HepG2 (cell line): Measurements from ENCODE around the gene FUCA2. TPM values are rescaled to one million over a fixed set of nuclear protein-coding genes. Genes with fewer than 3 reads are reported as not detected.

Experiments used
- ATAC-seq: fragments of 200-7000 bp; cut with Tn5 transposase; 3 replicates; pipeline ENCODE4 v1.9.1; 2020; ENCODE audit warnings: mild to moderate bottlenecking, moderate library complexity
- BruUV-seq: library from RNA; stranded (reverse); fragments of 400-500 nt; replicated peaks from 2 replicates; lab custom pipeline; 2021; lab: Mats Ljungman, UMichigan
- CTCF ChIA-PET: fragments of 300-600 bp; formaldehyde crosslinking; extraction: SDS; loops from one replicate; lab custom pipeline; 2021; ENCODE audit warnings: low total read pairs, inconsistent platforms, low intra/inter-chr PET ratio; lab: Yijun Ruan, JAX
- POLR2A ChIA-PET: fragments of 350-600 bp; sonication (Branson Sonifier 250); formaldehyde crosslinking; loops from one replicate; lab custom pipeline; 2020; ENCODE audit warnings: antibody characterized with exemption, inconsistent platforms; lab: Yijun Ruan, JAX
- DNase-seq: peaks from one replicate; pipeline ENCODE4 v3.0.0-alpha.2; 2015; ENCODE audit warnings: low spot score
- FAIRE-seq: peaks from 3 replicates; lab custom pipeline; 2011; peaks lifted over from hg19 to GRCh38; lab: Jason Lieb, UNC
- H2AFZ ChIP-seq: one replicate; pipeline ENCODE4 v1.6.1; 2011; ENCODE audit warnings: low read length, inconsistent platforms
- H3K27ac ChIP-seq: fragments of 300-600 bp; 3 replicates; pipeline ENCODE4 v1.8.0; 2011; ENCODE audit warnings: mixed run types, mild to moderate bottlenecking, mixed read lengths, low read length, inconsistent platforms; ENCODE audit not compliant: insufficient read depth; ENCODE audit errors: extremely low read length
- H3K27me3 ChIP-seq, 2 experiments: fragments of 200-600 bp in 1 of 2; 2 replicates in 1 of 2; 3 replicates in 1 of 2; pipeline versions ENCODE4 v1.6.0 to v1.8.0; 2011; ENCODE audit warnings: low read length in 2 of 2, mild to moderate bottlenecking in 2 of 2, moderate library complexity in 2 of 2, inconsistent platforms in 1 of 2; ENCODE audit not compliant: insufficient read depth in 2 of 2, control insufficient read depth in 1 of 2
- H3K36me3 ChIP-seq, 2 experiments: fragments of 200-600 bp in 1 of 2; replicated peaks in 1 of 2; 2 replicates in 1 of 2; 3 replicates in 1 of 2; pipeline versions ENCODE4 v1.5.1 to v1.8.0; 2011; ENCODE audit warnings: low read length in 2 of 2, inconsistent platforms in 1 of 2; ENCODE audit not compliant: insufficient read depth in 2 of 2, control insufficient read depth in 1 of 2
- H3K4me1 ChIP-seq: 2 replicates; pipeline ENCODE4 v1.5.1; 2012; ENCODE audit warnings: low read length, inconsistent platforms; ENCODE audit not compliant: insufficient read depth
- H3K4me2 ChIP-seq: 2 replicates; pipeline ENCODE4 v1.6.0; 2011; ENCODE audit warnings: low read depth, low read length, inconsistent platforms
- H3K4me3 ChIP-seq, 3 experiments: fragments of 200-600 bp in 1 of 3; sonication (generic), shearing (Covaris generic) in 1 of 3; replicated peaks in 1 of 3; 2 replicates each; pipeline ENCODE4 v1.5.1; 2011 to 2016; ENCODE audit warnings: low read length in 3 of 3, inconsistent platforms in 2 of 3, low read depth in 2 of 3, mild to moderate bottlenecking in 2 of 3, control low read depth in 1 of 3, mixed read lengths in 1 of 3; ENCODE audit not compliant: insufficient read depth in 1 of 3
- H3K79me2 ChIP-seq: one replicate; pipeline ENCODE4 v1.6.1; 2011; ENCODE audit warnings: low read length, inconsistent platforms; ENCODE audit not compliant: insufficient read depth
- H3K9ac ChIP-seq: 2 replicates; pipeline ENCODE4 v1.6.0; 2011; ENCODE audit warnings: mild to moderate bottlenecking, low read depth, low read length, inconsistent platforms; ENCODE audit not compliant: insufficient read depth
- H3K9me3 ChIP-seq: 2 replicates; pipeline ENCODE4 v1.5.1; 2012; ENCODE audit warnings: mild to moderate bottlenecking, low read length
- H4K20me1 ChIP-seq: 2 replicates; pipeline ENCODE4 v1.6.0; 2011; ENCODE audit warnings: inconsistent platforms, mild to moderate bottlenecking, low read length, moderate library complexity; ENCODE audit not compliant: insufficient read depth
- ARID5B ChIP-seq: IDR thresholded peaks from 2 replicates; pipeline ENCODE4 v1.4.0; 2020; ENCODE audit warnings: mild to moderate bottlenecking, missing genetic modification reagents
- BRD4 ChIP-seq: sonication (generic); formaldehyde crosslinking; IDR thresholded peaks from 2 replicates; pipeline ENCODE4 v1.4.0; 2020; ENCODE audit warnings: missing genetic modification reagents
- HNF4G ChIP-seq, 2 experiments: sonication (generic) in 1 of 2; formaldehyde crosslinking in 1 of 2; IDR thresholded peaks; 2 replicates each; pipeline versions ENCODE4 v1.4.0 to v1.6.1; 2011 to 2020; ENCODE audit warnings: borderline replicate concordance in 2 of 2, low read depth in 2 of 2, mild to moderate bottlenecking in 2 of 2, low read length in 1 of 2, missing genetic modification reagents in 1 of 2, moderate library complexity in 1 of 2
- IRF2 ChIP-seq: IDR thresholded peaks from 2 replicates; pipeline ENCODE4 v1.6.1; 2018; ENCODE audit warnings: missing genetic modification reagents, missing compliant biosample characterization
- KLF12 ChIP-seq: sonication (generic); formaldehyde crosslinking; IDR thresholded peaks from 2 replicates; pipeline ENCODE4 v1.4.0; 2020; ENCODE audit warnings: missing genetic modification reagents, borderline replicate concordance
- KLF9 ChIP-seq: IDR thresholded peaks from 2 replicates; pipeline ENCODE4 v1.6.1; 2016; ENCODE audit warnings: low read depth
- MIER2 ChIP-seq: IDR thresholded peaks from 2 replicates; pipeline ENCODE4 v1.6.1; 2016; ENCODE audit warnings: missing biosample characterization, missing genetic modification reagents
- MXD4 ChIP-seq: IDR thresholded peaks from 2 replicates; pipeline ENCODE4 v1.6.1; 2016; ENCODE audit warnings: mild to moderate bottlenecking, missing biosample characterization, missing genetic modification reagents
- NAIF1 ChIP-seq: sonication (generic); formaldehyde crosslinking; IDR thresholded peaks from 2 replicates; pipeline ENCODE4 v1.5.0; 2020; ENCODE audit warnings: mild to moderate bottlenecking, missing genetic modification reagents, borderline replicate concordance
- RARA ChIP-seq: IDR thresholded peaks from 2 replicates; pipeline ENCODE4 v1.6.1; 2016; ENCODE audit warnings: missing genetic modification reagents, missing compliant biosample characterization
- STAT6 ChIP-seq: sonication (generic); formaldehyde crosslinking; IDR thresholded peaks from 2 replicates; pipeline ENCODE4 v1.4.0; 2020; ENCODE audit warnings: missing genetic modification reagents, mild to moderate bottlenecking, borderline replicate concordance
- TBL1XR1 ChIP-seq: fragments of 150-350 bp; IDR thresholded peaks from 2 replicates; pipeline ENCODE4 v1.6.1; 2014; ENCODE audit warnings: borderline replicate concordance, low read length; ENCODE audit not compliant: partially characterized antibody
- ZNF20 ChIP-seq: sonication (generic); formaldehyde crosslinking; IDR thresholded peaks from 2 replicates; pipeline ENCODE4 v1.4.0; 2020; ENCODE audit warnings: mild to moderate bottlenecking, moderate library complexity, missing genetic modification reagents
- ZNF574 ChIP-seq: sonication (generic); formaldehyde crosslinking; IDR thresholded peaks from 2 replicates; pipeline ENCODE4 v1.4.0; 2020; ENCODE audit warnings: missing genetic modification reagents
- ZNF674 ChIP-seq: sonication (generic); formaldehyde crosslinking; IDR thresholded peaks from 2 replicates; pipeline ENCODE4 v1.5.0; 2020; ENCODE audit warnings: low read depth, mild to moderate bottlenecking, missing genetic modification reagents
- ZNF775 ChIP-seq: sonication (generic); formaldehyde crosslinking; IDR thresholded peaks from 2 replicates; pipeline ENCODE4 v1.4.0; 2020; ENCODE audit warnings: missing genetic modification reagents, mild to moderate bottlenecking, moderate library complexity, borderline replicate concordance
- WGBS: methylation state at CpG from one replicate; pipeline ENCODE4 v1.1.6; 2017; ENCODE audit warnings: low lambda C conversion rate; 5-methylcytosine and 5-hydroxymethylcytosine counted together
- in situ Hi-C: cut with HindIII; loops from 2 replicates; pipeline ENCODE4 v1.10.0; 2017; ENCODE audit warnings: low pct_unique_long_range_greater_than_20kb; ENCODE audit not compliant: extremely low pct_ligation_motif_present
- intact Hi-C: fragments of 100-400 bp; cut with micrococcal nuclease; formaldehyde crosslinking; loops from one replicate; pipeline ENCODE4 v1.10.0; 2022; ENCODE audit not compliant: unreplicated experiment
- polyA plus RNA-seq, 8 experiments: library from polyadenylated mRNA; depleted of rRNA in 3 of 8; stranded (reverse) in 7 of 8; unstranded in 1 of 8; fragments of >200 nt; fragmentation: Illumina TruSeq in 4 of 8; extraction: Trizol in 4 of 8; gene quantifications; 2 replicates each; pipeline versions ENCODE4 v1.2.1 to v1.2.3, GENCODE V29; 2011 to 2016; ENCODE audit warnings: low read depth in 4 of 8, missing spikeins in 1 of 8, mixed read lengths in 1 of 8; ENCODE audit not compliant: insufficient read depth in 1 of 8
- total RNA-seq, 5 experiments: library from RNA; depleted of rRNA; stranded (reverse); fragments of >200 nt; fragmentation: Illumina TruSeq; extraction: Trizol; gene quantifications; 2 replicates each; pipeline ENCODE4 v1.2.3, GENCODE V29; 2016; ENCODE audit warnings: low read depth in 1 of 5

The FUCA2 gene
- total and polyA plus RNA-seq, 2 of the 13 experiments (the other 11 are each of a cell fraction or from before 2014, with no cell fraction given) = 87.4 to 144 TPM

GRCh38 chr6:143482593-143482992 is 28.9 kb downstream of the FUCA2 start:
- H3K4me2 ChIP-seq = no peak overlapping the region
- ATAC-seq = no peak
- POLR2A ChIA-PET = no interaction called here
- no peak overlapping the region for H3K27ac ChIP-seq
- H4K20me1 ChIP-seq = no peaks in the 10 kb centered on the region
- CTCF ChIA-PET = no interaction called here
- H2AFZ ChIP-seq = no peak overlapping the region
- in situ Hi-C loops (no loop called here), intact Hi-C loops (no loop called here)
- no peak overlapping the region for H3K9ac ChIP-seq
- no peak for FAIRE-seq
- DNase-seq = no peak
- H3K36me3 ChIP-seq = peaks cover 0 to 1% of the 10 kb centered on the region in 2 experiments; a peak in 2 of 5 replicates
- H3K79me2 ChIP-seq = no peaks in the 10 kb centered on the region
- 95% methylated on average over 2 of the region's 2 CpGs for WGBS
- H3K27me3 ChIP-seq = no peaks in the 10 kb centered on the region
- no peaks in the 10 kb centered on the region for H3K4me1 ChIP-seq
- no TSS peak for BruUV-seq
- H3K4me3 ChIP-seq = no peak overlapping the region
- no peaks in the 10 kb centered on the region for H3K9me3 ChIP-seq
- TF ChIP-seq ZNF20 (CRISPR knock-in tag) (no peak), ZNF574 (CRISPR knock-in tag) (no peak), MIER2 (no peak), HNF4G (IDR thresholded peaks at IDR 0.05; ENCODE audit: borderline replicate concordance, low read depth, low read length) (no peak), HNF4G (CRISPR knock-in tag; IDR thresholded peaks at IDR 0.05; ENCODE audit: borderline replicate concordance, low read depth) (no peak), KLF12 (CRISPR knock-in tag) (no peak), ZNF775 (CRISPR knock-in tag) (no peak), IRF2 (no peak), KLF9 (CRISPR knock-in tag) (no peak), ZNF674 (CRISPR knock-in tag) (no peak), STAT6 (CRISPR knock-in tag) (no peak), RARA (CRISPR knock-in tag) (no peak), ARID5B (no peak), NAIF1 (no peak), MXD4 (CRISPR knock-in tag) (no peak), TBL1XR1 (no peak), BRD4 (CRISPR knock-in tag) (no peak)
